Frontal cortex (tissue), 4 donors: Measurements from ENCODE around the gene EDN2. TPM values are rescaled to one million over a fixed set of nuclear protein-coding genes. Genes with fewer than 3 reads are reported as not detected.

Source experiments
- DNase-seq, 2 donors: peaks; one replicate each; pipeline ENCODE4 v3.0.0; 2012; ENCODE audit warnings: low spot score in 2 of 2
- FAIRE-seq: peaks from 2 replicates; lab custom pipeline; 2012; peaks lifted over from hg19 to GRCh38; lab: Jason Lieb, UNC
- total RNA-seq: library from RNA; depleted of rRNA; stranded (reverse); fragments of >200 nt; gene quantifications from one replicate; pipeline ENCODE4 v1.2.3, GENCODE V29; 2014
- donor health status: control.
- donor health status: control.
- donor health status: control.

EDN2 gene
- total RNA-seq, 1 donor from 2014 or later, result not detected

DNA sequence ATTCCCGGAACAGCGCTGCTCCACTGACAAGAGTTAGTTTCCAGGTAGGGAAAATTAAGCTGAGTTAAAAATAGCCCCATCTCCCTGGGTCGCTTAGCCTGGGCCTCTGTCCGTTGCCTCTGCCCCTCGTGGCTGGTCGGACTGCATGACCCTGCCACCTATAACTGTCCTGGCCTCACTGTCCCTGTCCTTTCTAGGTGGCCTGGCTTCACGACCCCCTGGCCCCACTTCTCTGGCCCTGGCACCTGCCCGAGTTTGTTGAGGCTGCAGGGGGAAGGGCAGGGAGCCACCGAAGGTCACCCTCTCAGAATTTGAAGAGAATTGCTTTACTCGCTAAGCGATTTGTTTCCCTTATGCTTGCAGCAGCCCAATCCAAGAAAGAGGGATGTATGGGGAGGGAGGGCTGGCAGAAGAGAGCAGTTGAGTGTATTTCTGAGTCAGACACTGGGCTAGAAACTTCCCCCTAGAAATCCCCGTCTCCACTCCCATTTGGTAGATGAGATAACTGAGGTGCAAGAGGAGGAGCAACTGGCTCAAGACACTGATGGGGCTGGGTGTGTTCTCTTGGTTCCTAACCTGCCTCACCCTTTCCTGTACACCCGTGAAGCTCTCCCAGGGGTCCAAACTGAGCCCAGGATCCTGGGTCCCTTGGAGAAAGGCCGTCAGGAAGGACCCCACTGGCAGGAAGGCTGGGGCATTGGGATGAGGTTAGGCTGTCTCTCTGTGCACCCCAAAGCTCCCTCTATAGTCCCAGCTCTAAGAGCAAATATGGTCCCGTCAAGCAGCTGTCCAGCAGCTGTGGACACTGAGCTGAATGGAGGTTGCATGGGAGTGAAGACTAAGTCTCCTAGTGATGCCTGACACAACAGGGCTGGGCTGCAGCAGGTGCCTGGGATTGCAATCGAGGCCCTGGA lies 2.9 kb upstream of the EDN2 start:
- FAIRE-seq (no peak), DNase-seq (no peak)

GRCh38 chr1:41486371-41487125 lies 2.1 kb upstream of the EDN2 start:
- FAIRE-seq (no peak), DNase-seq (no peak)

GRCh38 chr1:41486053-41486370 lies 1.5 kb upstream of the EDN2 start:
- FAIRE-seq (no peak), DNase-seq (no peak)

- FAIRE-seq, result no peak
- DNase-seq, result no peak
Measured at GRCh38 chr1:41485605-41486004, 1.1 kb upstream of the EDN2 start.

GRCh38 chr1:41483960-41484401 lies 502 bp downstream of the EDN2 start:
- DNase-seq, result no peak
- no peak for FAIRE-seq

- FAIRE-seq, result no peak
Measured at GRCh38 chr1:41483001-41483850, 1.3 kb downstream of the EDN2 start.

GRCh38 chr1:41482001-41482765 lies 2.3 kb downstream of the EDN2 start:
- DNase-seq (no peak), FAIRE-seq (no peak)

More at GRCh38 chr1:41483001-41483850, 1.3 kb downstream of the EDN2 start:
- DNase-seq, result no peak

DNA sequence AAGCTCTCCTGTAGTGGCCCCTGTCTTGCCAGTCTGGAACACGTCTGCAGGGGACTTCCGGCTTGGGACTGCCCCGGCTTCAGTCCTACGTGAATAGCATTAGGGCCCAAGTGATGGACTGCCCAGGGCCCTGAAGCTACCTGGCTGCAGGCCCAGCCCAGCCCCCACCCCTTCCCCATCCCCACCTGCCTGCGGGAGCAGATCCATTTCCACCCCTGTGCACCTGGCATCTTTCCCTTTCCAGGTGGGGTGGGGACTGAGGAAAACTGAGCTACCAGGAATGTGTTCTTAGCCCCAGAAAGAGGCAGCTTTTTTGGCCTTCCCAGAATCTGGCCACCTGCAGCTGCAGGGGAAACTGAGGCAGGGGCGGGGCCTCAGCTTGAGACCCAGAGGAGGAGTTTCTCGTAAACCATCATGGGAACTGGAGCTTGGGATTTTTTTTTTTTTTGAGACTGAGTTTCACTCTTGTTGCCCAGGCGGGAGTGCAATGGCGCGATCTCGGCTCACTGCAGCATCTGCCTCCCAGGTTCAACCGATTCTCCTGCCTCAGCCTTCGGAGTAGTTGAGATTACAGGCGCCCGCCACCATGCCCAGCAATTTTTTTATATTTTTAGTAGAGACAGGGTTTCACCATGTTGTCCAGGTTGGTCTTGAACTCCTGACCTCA lies 3.2 kb downstream of the EDN2 start:
- no peak for FAIRE-seq
- no peak for DNase-seq

GRCh38 chr1:41480204-41481108 lies 4.0 kb downstream of the EDN2 start:
- FAIRE-seq (no peak), DNase-seq (no peak)

GRCh38 chr1:41479808-41480160 lies 4.7 kb downstream of the EDN2 start:
- no peak for FAIRE-seq
- DNase-seq, result no peak

DNA sequence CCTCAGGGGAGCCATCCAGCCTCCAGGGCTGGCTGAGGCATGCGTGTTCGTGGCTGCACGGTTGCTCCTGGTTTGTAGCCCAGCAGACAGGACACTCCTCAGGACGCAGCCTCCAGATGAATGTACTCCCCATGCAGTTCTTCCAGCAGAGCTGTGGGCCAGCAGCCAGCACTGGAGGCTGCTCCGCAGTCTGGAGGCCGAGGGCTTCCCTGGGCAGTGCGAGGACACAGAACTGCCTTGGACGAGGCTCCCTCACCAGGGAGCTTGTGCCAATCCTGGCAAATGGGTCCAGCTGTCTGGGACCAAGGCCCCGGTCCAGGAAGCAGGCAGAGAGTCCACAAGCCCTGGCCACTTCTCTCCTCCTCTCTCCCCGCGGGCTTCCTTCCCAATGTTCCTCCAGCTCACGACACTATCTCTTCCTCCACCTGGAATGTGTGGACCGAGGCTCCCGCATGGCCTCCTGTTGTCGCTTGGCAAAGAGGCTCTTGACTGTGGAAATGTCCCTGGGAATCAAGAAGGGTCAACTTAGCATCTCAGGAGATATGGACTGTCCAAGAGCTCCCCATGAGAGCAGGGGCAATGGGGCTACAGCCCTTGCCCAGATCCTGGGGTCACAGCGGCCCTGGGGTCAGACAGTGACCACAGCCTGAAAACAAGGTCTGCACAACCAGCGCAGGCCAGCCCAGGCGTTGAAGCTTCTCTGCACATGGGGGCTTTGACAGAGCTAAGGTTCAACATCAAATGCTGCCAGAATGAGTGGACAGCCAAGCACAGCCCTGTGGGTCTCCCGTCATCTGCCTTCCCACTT lies 5.3 kb downstream of the EDN2 start:
- FAIRE-seq, result no peak
- no peak for DNase-seq

- FAIRE-seq (no peak), DNase-seq (no peak)
Measured at GRCh38 chr1:41478118-41478748, 6.2 kb downstream of the EDN2 start.

- DNase-seq, result no peak
- no peak for FAIRE-seq
Measured at GRCh38 chr1:41476807-41477361, 7.6 kb downstream of the EDN2 start.

DNA sequence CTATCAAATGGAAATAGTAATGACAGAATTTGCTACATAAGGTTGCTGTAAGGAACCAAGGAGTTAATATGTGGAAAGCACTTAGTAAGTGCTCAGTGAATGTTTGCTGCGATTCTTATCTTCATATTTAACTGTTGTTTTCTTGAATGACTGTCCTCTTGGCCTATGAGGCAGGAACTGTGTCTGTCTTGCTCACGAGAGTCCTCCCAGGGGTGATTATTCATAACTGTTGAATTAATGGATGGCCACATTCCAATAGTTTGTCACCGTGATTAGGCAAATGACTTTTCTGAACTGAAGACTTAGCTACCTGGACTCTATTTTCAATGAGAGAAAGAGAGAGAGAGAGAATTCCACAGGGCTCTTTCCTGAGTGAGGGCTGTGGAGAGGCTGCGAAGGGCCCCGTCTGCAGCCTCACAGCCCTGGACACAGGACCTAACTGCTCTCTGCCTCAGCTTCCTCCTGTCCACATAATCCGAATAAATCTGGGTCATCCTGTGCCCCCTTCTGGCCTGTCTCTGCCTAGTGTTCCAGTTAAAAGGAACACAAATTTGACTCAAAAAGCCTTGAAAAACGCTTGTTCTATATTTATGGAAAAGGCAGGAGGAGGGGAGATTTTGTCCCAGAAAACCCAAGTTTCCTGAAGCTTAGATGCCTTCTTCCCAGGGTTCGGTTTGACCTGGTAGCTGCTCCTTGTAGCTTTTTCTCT lies 8.5 kb downstream of the EDN2 start:
- no peak for FAIRE-seq
- DNase-seq, result no peak

DNA sequence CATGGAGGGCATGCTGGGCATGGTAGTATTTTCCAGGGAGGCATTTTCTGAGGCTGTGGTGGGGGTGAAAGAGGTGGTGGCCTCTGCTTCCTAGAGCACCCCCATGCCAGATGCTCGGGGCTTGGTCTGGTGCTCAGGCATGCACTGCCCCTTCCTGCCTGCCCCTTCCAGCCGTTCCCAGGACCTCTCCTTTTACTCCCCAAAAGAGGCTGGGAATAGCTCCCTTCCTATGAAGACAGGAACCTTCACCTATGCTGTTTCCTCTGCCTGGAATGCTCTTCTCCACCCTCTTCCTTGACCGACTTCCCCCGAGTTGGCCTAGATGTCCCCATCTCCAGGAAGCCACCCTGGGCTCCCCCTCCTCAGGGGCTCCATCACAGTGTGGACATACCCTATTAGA lies 9.1 kb downstream of the EDN2 start:
- DNase-seq (no peak), FAIRE-seq (no peak)
